Epithelial cell of proximal tubule (primary cell): ENCODE results near the gene PLEKHA3. TPM values are rescaled to one million over a fixed set of nuclear protein-coding genes. Genes with fewer than 3 reads are reported as not detected.

ENCODE experiments used
- DNase-seq: peaks from one replicate; pipeline ENCODE4 v3.0.0-alpha.2; 2011; ENCODE audit warnings: low read depth
- H3K4me3 ChIP-seq: 2 replicates; pipeline ENCODE4 v1.5.1; 2011; ENCODE audit warnings: low read depth, mild to moderate bottlenecking, low read length
- CTCF ChIP-seq: conservative IDR thresholded peaks from 2 replicates; pipeline ENCODE4 v1.5.1; 2012; ENCODE audit warnings: low read depth, mild to moderate bottlenecking, low read length
- total RNA-seq: library from RNA; depleted of rRNA; stranded (reverse); fragments of >200 nt; gene quantifications from 2 replicates; pipeline ENCODE4 v1.2.3, GENCODE V29; 2015

Gene PLEKHA3
- total RNA-seq, result 8.5 and 13.7 TPM in 2 replicates

GRCh38 chr2:178480227-178481181, at the start of gene PLEKHA3:
Gene PLEKHA3 (plus strand): TSS chr2:178480457. CDS start chr2:178480870, 413 bp downstream.
- TF ChIP-seq CTCF, result no peak
- peak; percentile 50 for DNase-seq
- H3K4me3 ChIP-seq, result peak within 1 kb of the TSS; percentile 80

GRCh38 chr2:178436662-178437061, 43.6 kb upstream of the PLEKHA3 start:
- no peak for DNase-seq
- no peak overlapping the region for H3K4me3 ChIP-seq
- no peak for TF ChIP-seq CTCF

DNA sequence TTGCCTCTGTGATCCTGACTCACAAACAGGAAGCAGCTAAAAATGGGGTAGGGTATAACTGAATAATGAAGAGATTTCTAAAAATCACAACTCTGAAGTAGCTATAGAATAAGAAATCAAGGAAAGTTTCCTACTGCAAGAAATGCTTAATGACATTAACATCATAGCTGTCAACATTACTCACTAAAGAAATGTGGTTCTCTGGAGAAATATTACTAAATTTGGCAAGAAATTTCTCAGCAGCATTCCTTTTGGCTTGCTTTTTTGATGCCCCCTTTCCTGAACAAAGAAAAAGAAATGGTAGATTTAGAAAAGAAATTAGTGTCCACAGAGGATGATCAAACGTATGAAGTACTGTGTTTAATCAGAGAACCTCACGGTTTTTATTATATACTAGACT, 38.8 kb upstream of the PLEKHA3 start:
- H3K4me3 ChIP-seq, result no peak overlapping the region
- DNase-seq, result no peak
- no peak for TF ChIP-seq CTCF

DNA sequence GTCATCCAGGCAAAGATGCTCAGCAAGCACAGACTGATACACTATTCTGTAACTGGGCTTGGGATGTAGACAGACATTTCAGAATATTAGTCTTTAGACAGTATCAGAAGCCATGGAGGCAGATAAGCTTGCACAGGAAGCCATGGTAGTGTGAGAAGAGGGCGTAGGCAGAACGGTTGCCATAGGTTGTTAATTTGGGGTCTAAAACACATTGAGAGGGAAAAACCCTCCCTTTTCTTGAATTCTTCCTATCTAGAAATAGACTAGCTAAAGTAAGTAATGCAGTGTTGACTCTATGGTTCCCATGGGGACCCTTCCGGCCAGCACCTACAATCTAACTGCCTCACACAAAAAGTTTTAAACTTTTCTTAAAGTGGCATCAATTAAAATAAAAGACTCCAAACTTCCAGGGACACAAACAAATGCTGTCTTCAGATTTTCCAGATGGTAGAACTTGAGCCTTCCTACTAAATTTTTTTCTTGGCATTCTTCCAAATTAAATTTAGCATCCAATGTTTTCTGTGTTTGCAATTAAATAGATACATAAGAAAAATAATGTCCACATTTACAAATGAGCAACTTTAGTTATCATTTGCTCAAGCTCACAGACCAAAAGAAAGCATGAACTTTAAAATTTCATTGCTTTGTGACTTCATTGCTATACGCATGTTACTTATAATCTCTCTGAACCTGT, 31.1 kb upstream of the PLEKHA3 start:
- no peak overlapping the region for H3K4me3 ChIP-seq
- DNase-seq, result no peak

GRCh38 chr2:178449700-178450523, 30.3 kb upstream of the PLEKHA3 start:
- DNase-seq, result no peak
- H3K4me3 ChIP-seq, result peak overlapping the region; percentile 90
- TF ChIP-seq CTCF, result no peak

More for the DNA sequence above, 31.1 kb upstream of the PLEKHA3 start:
- TF ChIP-seq CTCF, result no peak

DNA sequence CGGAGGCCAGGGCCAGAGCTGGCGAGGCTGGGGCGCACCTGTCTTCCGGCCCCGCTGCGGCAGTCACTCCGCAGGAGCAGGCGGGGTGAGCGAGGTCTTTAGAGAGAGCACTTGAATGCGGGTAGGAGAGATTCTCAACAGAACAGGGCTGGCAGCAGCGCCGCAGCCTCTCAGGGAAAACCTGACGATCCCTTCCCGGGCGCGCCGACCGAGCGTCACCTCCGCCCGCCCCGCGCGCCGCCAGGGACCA, 29.8 kb upstream of the PLEKHA3 start:
- H3K4me3 ChIP-seq, result peak overlapping the region; percentile 90
- no peak for TF ChIP-seq CTCF
- no peak for DNase-seq
